ENCODE results near the gene NOD2. TPM values are rescaled to one million over a fixed set of nuclear protein-coding genes. Genes with fewer than 3 reads are reported as not detected.

Gene NOD2
- total and polyA plus RNA-seq, 2 of the 13 experiments (the other 11 are each of a cell fraction or from before 2014, with no cell fraction given) = 0.27 to 0.81 TPM

GRCh38 chr16:50668368-50669008 is 24.9 kb upstream of the NOD2 start (continued):
- no peak for TF ChIP-seq ZNF142 (CRISPR knock-in tag; IDR thresholded peaks at IDR 0.05)
- peak; percentile 74 for TF ChIP-seq NR2F6 (IDR thresholded peaks at IDR 0.05)
- TF ChIP-seq NR2F6 (CRISPR knock-in tag; IDR thresholded peaks at IDR 0.05) = peak; percentile 85
- no peak for TF ChIP-seq ZBTB21 (CRISPR knock-in tag; IDR thresholded peaks at IDR 0.05)
- 0 out of 2 replicates have a peak, but pooled peaks have one; percentile 53 for TF ChIP-seq ARID2 (CRISPR knock-in tag; IDR thresholded peaks at IDR 0.05; ENCODE audit: borderline replicate concordance)
- no peak for TF ChIP-seq AGO1 (IDR thresholded peaks at IDR 0.05; ENCODE audit: low read depth, low read length, poor library complexity, severe bottlenecking)
- TF ChIP-seq ZNF574 (CRISPR knock-in tag; IDR thresholded peaks at IDR 0.05) = peak; percentile 42; the same call in 1 of the 2 replicates
- no peak for TF ChIP-seq MBNL3 (CRISPR knock-in tag; conservative IDR thresholded peaks at IDR 0.05)
- TF ChIP-seq NBN (conservative IDR thresholded peaks at IDR 0.05) = no peak
- TF ChIP-seq SP140L (CRISPR knock-in tag; IDR thresholded peaks at IDR 0.05; ENCODE audit: borderline replicate concordance) = no peak
- no peak for TF ChIP-seq ZFP90 (CRISPR knock-in tag; IDR thresholded peaks at IDR 0.05; ENCODE audit: borderline replicate concordance)
- no peak for TF ChIP-seq FOXK2 (IDR thresholded peaks at IDR 0.05)
- no peak for TF ChIP-seq POLR2AphosphoS2 (IDR thresholded peaks at IDR 0.05; ENCODE audit: low read depth, low read length)
- peak; percentile 31; the same call in 1 of the 2 replicates for TF ChIP-seq PAXIP1 (CRISPR knock-in tag; conservative IDR thresholded peaks at IDR 0.05)
- TF ChIP-seq ZNF275 (CRISPR knock-in tag; IDR thresholded peaks at IDR 0.05; ENCODE audit: borderline replicate concordance) = no peak
- 0 out of 2 replicates have a peak, but pooled peaks have one; percentile 21 for TF ChIP-seq KDM6A (CRISPR knock-in tag; IDR thresholded peaks at IDR 0.05; ENCODE audit: low read depth)
- no peak; the same call in 1 of the 2 replicates for TF ChIP-seq ZNF850 (CRISPR knock-in tag; conservative IDR thresholded peaks at IDR 0.05)

Measured in HepG2 (cell line).